ENCODE measurements around the gene UBTD2. TPM values are rescaled to one million over a fixed set of nuclear protein-coding genes. Genes with fewer than 3 reads are reported as not detected.

UBTD2 gene
- total and polyA plus RNA-seq, 2 of the 4 experiments (the other 2 are of a cell fraction), result 11.2 to 20.6 TPM

DNA sequence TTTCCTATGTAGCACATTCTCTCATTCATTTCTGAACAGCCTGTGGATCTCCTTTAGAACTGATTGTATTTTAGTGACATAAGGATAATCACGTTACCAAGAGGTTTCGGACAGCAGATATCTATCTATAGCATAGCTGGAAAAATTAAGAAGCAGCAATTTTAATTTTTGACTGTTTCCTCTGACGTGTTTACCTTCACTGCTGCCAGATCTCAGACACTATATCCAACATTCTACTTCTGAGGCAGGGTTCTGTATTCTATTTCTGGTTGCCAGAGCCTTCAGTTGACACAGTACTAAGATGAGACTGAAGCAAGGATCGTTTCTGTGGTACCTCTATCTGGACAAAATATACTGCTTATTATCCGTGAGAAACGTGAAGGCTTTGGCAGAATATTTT is 89.7 kb downstream of the UBTD2 start, which contains the start of gene EFCAB9:
Gene EFCAB9 (plus strand): TSS at position 301 of the 400 bp plus-strand sequence. CDS start 1 bp downstream, at position 302.
- H3K9me3 ChIP-seq (ENCODE audit: control insufficient read depth, insufficient read depth, low read length), result no peaks in the 10 kb centered on the region

More for the DNA sequence above, 89.7 kb downstream of the UBTD2 start, which contains the start of gene EFCAB9:
- H3K4ac ChIP-seq (ENCODE audit: low read depth, low read length), result no peak within 1 kb of the TSS
- no peaks in the 10 kb centered on the region for H3K79me1 ChIP-seq (ENCODE audit: low read depth in 1 of 2, low read length in 2 of 2)
- H3K18ac ChIP-seq (ENCODE audit: low read depth, low read length), result no peak within 1 kb of the TSS
- no peak within 1 kb of the TSS for H2AFZ ChIP-seq (replicated peaks; ENCODE audit: low read length, poor library complexity)
- H3K4me1 ChIP-seq (ENCODE audit: control insufficient read depth, insufficient read depth, low read length), result peaks cover 4% of the 10 kb centered on the region; the same call in 1 of the 2 replicates
- WGBS, 2 experiments (ENCODE audit: extremely low coverage in 2 of 2, insufficient read length in 1 of 2), result no CpG with 5 or more reads among the region's 6 CpGs
- no peak within 1 kb of the TSS for H4K8ac ChIP-seq (ENCODE audit: low read depth in 2 of 2, low read length in 2 of 2)
- H2BK5ac ChIP-seq (ENCODE audit: low read depth, low read length, poor library complexity, severe bottlenecking), result no peak within 1 kb of the TSS
- H2BK20ac ChIP-seq (ENCODE audit: low read depth, low read length), result no peak within 1 kb of the TSS
- dilution Hi-C loops (cut with HindIII; ENCODE audit: low sequenced_read_pairs, unreplicated experiment) (no loop called here), in situ Hi-C loops (cut with MboI; ENCODE audit: low sequenced_read_pairs) (loop anchor here (25.0 kb wide), 1 partner anchor 782 kb away; the partner anchor contains the start of gene FGF18), intact Hi-C loops (cut with micrococcal nuclease) (no loop called here)
- no peak within 1 kb of the TSS for H4K91ac ChIP-seq (ENCODE audit: insufficient read depth, low read depth, low read length)
- TF ChIP-seq MAFK (IDR thresholded peaks at IDR 0.05; ENCODE audit: low read depth, low read length) (no peak), SMC3 (IDR thresholded peaks at IDR 0.05; ENCODE audit: low read depth, low read length) (no peak), CHD1 (IDR thresholded peaks at IDR 0.05; ENCODE audit: low read depth, low read length) (no peak), MAZ (IDR thresholded peaks at IDR 0.05; ENCODE audit: borderline replicate concordance, low read depth, low read length) (no peak), BHLHE40 (IDR thresholded peaks at IDR 0.05; ENCODE audit: low read depth, low read length) (no peak), CEBPB (IDR thresholded peaks at IDR 0.05; ENCODE audit: low read depth, low read length) (no peak), RFX5 (IDR thresholded peaks at IDR 0.05; ENCODE audit: low read depth, low read length) (no peak), FOS (IDR thresholded peaks at IDR 0.05; ENCODE audit: low read depth, low read length) (no peak), POLR2A (IDR thresholded peaks at IDR 0.05; ENCODE audit: low read depth, low read length) (no peak), RCOR1 (IDR thresholded peaks at IDR 0.05; ENCODE audit: insufficient replicate concordance, low read length) (no peak), MXI1 (IDR thresholded peaks at IDR 0.05; ENCODE audit: borderline replicate concordance, low read depth, low read length) (no peak), NFE2L2 (IDR thresholded peaks at IDR 0.05; ENCODE audit: low read depth, low read length) (no peak), RAD21 (IDR thresholded peaks at IDR 0.05; ENCODE audit: low read length) (no peak)
- TF ChIP-seq, protein P1, sequence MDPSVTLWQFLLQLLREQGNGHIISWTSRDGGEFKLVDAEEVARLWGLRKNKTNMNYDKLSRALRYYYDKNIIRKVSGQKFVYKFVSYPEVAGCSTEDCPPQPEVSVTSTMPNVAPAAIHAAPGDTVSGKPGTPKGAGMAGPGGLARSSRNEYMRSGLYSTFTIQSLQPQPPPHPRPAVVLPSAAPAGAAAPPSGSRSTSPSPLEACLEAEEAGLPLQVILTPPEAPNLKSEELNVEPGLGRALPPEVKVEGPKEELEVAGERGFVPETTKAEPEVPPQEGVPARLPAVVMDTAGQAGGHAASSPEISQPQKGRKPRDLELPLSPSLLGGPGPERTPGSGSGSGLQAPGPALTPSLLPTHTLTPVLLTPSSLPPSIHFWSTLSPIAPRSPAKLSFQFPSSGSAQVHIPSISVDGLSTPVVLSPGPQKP (IDR thresholded peaks at IDR 0.05; ENCODE audit: borderline replicate concordance, low read depth, low read length), result no peak
- TF ChIP-seq, protein P2, sequence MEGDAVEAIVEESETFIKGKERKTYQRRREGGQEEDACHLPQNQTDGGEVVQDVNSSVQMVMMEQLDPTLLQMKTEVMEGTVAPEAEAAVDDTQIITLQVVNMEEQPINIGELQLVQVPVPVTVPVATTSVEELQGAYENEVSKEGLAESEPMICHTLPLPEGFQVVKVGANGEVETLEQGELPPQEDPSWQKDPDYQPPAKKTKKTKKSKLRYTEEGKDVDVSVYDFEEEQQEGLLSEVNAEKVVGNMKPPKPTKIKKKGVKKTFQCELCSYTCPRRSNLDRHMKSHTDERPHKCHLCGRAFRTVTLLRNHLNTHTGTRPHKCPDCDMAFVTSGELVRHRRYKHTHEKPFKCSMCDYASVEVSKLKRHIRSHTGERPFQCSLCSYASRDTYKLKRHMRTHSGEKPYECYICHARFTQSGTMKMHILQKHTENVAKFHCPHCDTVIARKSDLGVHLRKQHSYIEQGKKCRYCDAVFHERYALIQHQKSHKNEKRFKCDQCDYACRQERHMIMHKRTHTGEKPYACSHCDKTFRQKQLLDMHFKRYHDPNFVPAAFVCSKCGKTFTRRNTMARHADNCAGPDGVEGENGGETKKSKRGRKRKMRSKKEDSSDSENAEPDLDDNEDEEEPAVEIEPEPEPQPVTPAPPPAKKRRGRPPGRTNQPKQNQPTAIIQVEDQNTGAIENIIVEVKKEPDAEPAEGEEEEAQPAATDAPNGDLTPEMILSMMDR (conservative IDR thresholded peaks at IDR 0.05; ENCODE audit: low read depth, low read length), result no peak
- no peak for DNase-seq
- no TSS peak for BruUV-seq (replicated peaks)
- no peaks in the 10 kb centered on the region for H3K27me3 ChIP-seq (ENCODE audit: control insufficient read depth, insufficient read depth, low read length)
- H4K5ac ChIP-seq (ENCODE audit: low read depth, low read length), result no peak within 1 kb of the TSS
- H2BK15ac ChIP-seq (ENCODE audit: low read depth, low read length), result no peak within 1 kb of the TSS
- no peaks in the 10 kb centered on the region for H3K9me1 ChIP-seq (ENCODE audit: insufficient read depth, low read length)
- no peak within 1 kb of the TSS for H3K23ac ChIP-seq (ENCODE audit: low read depth, low read length)
- H3K56ac ChIP-seq (ENCODE audit: extremely low read depth, insufficient read depth, low read length), result no peak within 1 kb of the TSS
- ChIA-PET CTCF (interaction anchor here (0.6 kb wide), 1 partner anchor 154 kb away, joined by 4 read pairs; no protein-coding TSS in a partner anchor), POLR2A (ENCODE audit: unreplicated experiment) (no interaction called here)
- H3K9ac ChIP-seq (ENCODE audit: low read depth, low read length), result no peak within 1 kb of the TSS
- H4K20me1 ChIP-seq (ENCODE audit: insufficient read depth, low read length), result no peaks in the 10 kb centered on the region
- no peak within 1 kb of the TSS for H2BK120ac ChIP-seq (ENCODE audit: low read depth, low read length)
- H3K36me3 ChIP-seq (ENCODE audit: control insufficient read depth, insufficient read depth, low read length), result no peaks in the 10 kb centered on the region
- H3K14ac ChIP-seq (replicated peaks; ENCODE audit: low read depth, low read length), result no peak within 1 kb of the TSS
- no peak within 1 kb of the TSS for H2AK9ac ChIP-seq (replicated peaks; ENCODE audit: low read depth, low read length, poor library complexity)
- no peak within 1 kb of the TSS for H2AK5ac ChIP-seq (ENCODE audit: low read depth, low read length)
- no peak within 1 kb of the TSS for H3K4me2 ChIP-seq (ENCODE audit: low read depth, low read length)
- ATAC-seq (ENCODE audit: low read depth), result no peak
- H3K27ac ChIP-seq (ENCODE audit: insufficient read depth, low read length), result no peak within 1 kb of the TSS
- H3K4me3 ChIP-seq (ENCODE audit: insufficient read depth, low read depth, low read length), result no peak within 1 kb of the TSS
